Measurements from ENCODE around the gene SERTAD3. TPM values are rescaled to one million over a fixed set of nuclear protein-coding genes. Genes with fewer than 3 reads are reported as not detected.

Gene SERTAD3
- polyA plus RNA-seq, 2 of the 4 experiments (the other 2 are of a cell fraction): 39.7 to 40.2 TPM

- ChIA-PET CTCF (interaction anchor here (0.9 to 4.9 kb wide), 7 partner anchors 10 to 335 kb away, joined by 3 to 35 read pairs (median 3); partner anchors contain the start of gene BLVRB), POLR2A (no interaction called here)
- FAIRE-seq: no peak
- no peak for TF ChIP-seq HMGXB4 (CRISPR knock-in tag; IDR thresholded peaks at IDR 0.05; ENCODE audit: borderline replicate concordance)
- no peak for TF ChIP-seq NPAS2 (CRISPR knock-in tag; IDR thresholded peaks at IDR 0.05; ENCODE audit: borderline replicate concordance)
- TF ChIP-seq ATOH8 (CRISPR knock-in tag; IDR thresholded peaks at IDR 0.05; ENCODE audit: low read depth): no peak
- TF ChIP-seq EHF (CRISPR knock-in tag; IDR thresholded peaks at IDR 0.05): no peak
- no peak for TF ChIP-seq FOSL2 (IDR thresholded peaks at IDR 0.05)
- TF ChIP-seq FOSL2 (CRISPR knock-in tag; IDR thresholded peaks at IDR 0.05): no peak
- no peak for TF ChIP-seq SMC3 (IDR thresholded peaks at IDR 0.05)
- no peak for TF ChIP-seq EHMT2 (IDR thresholded peaks at IDR 0.05; ENCODE audit: low read depth)
- no peak for TF ChIP-seq E2F6 (IDR thresholded peaks at IDR 0.05; ENCODE audit: borderline replicate concordance, low read depth)
- no peak for TF ChIP-seq CBX2 (IDR thresholded peaks at IDR 0.05; ENCODE audit: borderline replicate concordance, low read depth)
- TF ChIP-seq CEBPB (IDR thresholded peaks at IDR 0.05): no peak
- TF ChIP-seq PHF8 (IDR thresholded peaks at IDR 0.05; ENCODE audit: borderline replicate concordance, low read depth): no peak
- no peak for TF ChIP-seq USF2 (IDR thresholded peaks at IDR 0.05)
- TF ChIP-seq MAX (IDR thresholded peaks at IDR 0.05): no peak
- TF ChIP-seq ZNF302 (CRISPR knock-in tag; IDR thresholded peaks at IDR 0.05): no peak
- TF ChIP-seq ELK1 (IDR thresholded peaks at IDR 0.05; ENCODE audit: low read depth, low read length): no peak
- no peak for TF ChIP-seq BCL3 (IDR thresholded peaks at IDR 0.05)
- H3K9me3 ChIP-seq: no peaks in the 10 kb centered on the region
- DNase-seq (ENCODE audit: low read depth in 1 of 2, low spot score in 1 of 2): no peak
- no peak overlapping the region for H3K27ac ChIP-seq
- no peak for ATAC-seq
- H3K4me2 ChIP-seq: no peak overlapping the region
- WGBS (ENCODE audit: missing lambda C conversion rate): 78% methylated on average over 4 of the region's 4 CpGs
- H3K4me3 ChIP-seq: no peak overlapping the region
- H3K4me1 ChIP-seq: no peaks in the 10 kb centered on the region
Observed at GRCh38 chr19:40474737-40475136, 30.6 kb upstream of the SERTAD3 start.

- ATAC-seq: 0 out of 6 replicates have a peak, but pooled peaks of 1 of the 2 experiments have one; percentile 12
- Histone ChIP-seq H3K27ac (no peak overlapping the region), H3K9me3 (no peaks in the 10 kb centered on the region), H3K4me3 (no peak overlapping the region), H3K4me1 (no peaks in the 10 kb centered on the region), H3K4me2 (no peak overlapping the region)
- POLR2A ChIA-PET: no interaction called here
- CTCF ChIA-PET: interaction anchor here (1.4 to 4.9 kb wide), 2 partner anchors 8 to 49 kb away, joined by 3 to 35 read pairs; partner anchors contain the start of gene BLVRB
- FAIRE-seq: no peak
- no peak for TF ChIP-seq TP53 (CRISPR knock-in tag; IDR thresholded peaks at IDR 0.05)
- no peak for TF ChIP-seq HDAC2 (IDR thresholded peaks at IDR 0.05)
- TF ChIP-seq FOSL2 (IDR thresholded peaks at IDR 0.05): no peak
- no peak for TF ChIP-seq FOSL2 (CRISPR knock-in tag; IDR thresholded peaks at IDR 0.05)
- WGBS (ENCODE audit: missing lambda C conversion rate): 95% methylated on average over 13 of the region's 13 CpGs
- DNase-seq (ENCODE audit: low read depth in 1 of 2, low spot score in 1 of 2): no peak
Observed at GRCh38 chr19:40472516-40472915, 28.4 kb upstream of the SERTAD3 start.

All from A549 (cell line).